CD4-positive, alpha-beta T cell (primary cell): ENCODE data around the gene GPR157. TPM values are rescaled to one million over a fixed set of nuclear protein-coding genes. Genes with fewer than 3 reads are reported as not detected.

Experiments used
- ATAC-seq: fragments of 200-7000 bp; cut with Tn5 transposase; one replicate; pipeline ENCODE4 v1.10.0; 2022; ENCODE audit warnings: mild to moderate bottlenecking; ENCODE audit not compliant: poor library complexity
- CTCF ChIA-PET: fragments of 350-600 bp; sonication (Branson Sonifier 250); formaldehyde crosslinking; loops from one replicate; lab custom pipeline; 2021; ENCODE audit warnings: antibody characterized with exemption, inconsistent platforms; lab: Charles Lee
- POLR2A ChIA-PET: fragments of 350-600 bp; sonication (Branson Sonifier 250); formaldehyde crosslinking; loops from one replicate; lab custom pipeline; 2021; ENCODE audit warnings: antibody characterized with exemption, inconsistent platforms; lab: Charles Lee
- DNase-seq, 14 experiments: peaks; one replicate each; pipeline ENCODE4 v3.0.0-alpha.2; 2013 to 2020; ENCODE audit warnings: mixed read lengths in 2 of 14
- H3K27ac ChIP-seq, 2 donors: one replicate each; pipeline versions ENCODE4 v1.5.1 to v1.7.0; 2013; ENCODE audit warnings: low read length in 2 of 2, low read depth in 1 of 2, mild to moderate bottlenecking in 1 of 2
- H3K27me3 ChIP-seq, 2 experiments: 1 replicate in 1 of 2; 2 replicates in 1 of 2; pipeline versions ENCODE4 v1.6.1 to v1.7.0; 2013; ENCODE audit warnings: low read length in 2 of 2, control low read depth in 1 of 2, mild to moderate bottlenecking in 1 of 2, moderate library complexity in 1 of 2; ENCODE audit not compliant: insufficient read depth in 2 of 2, control insufficient read depth in 1 of 2
- H3K36me3 ChIP-seq: one replicate; pipeline ENCODE4 v1.6.1; 2013; ENCODE audit warnings: low read length, control low read depth; ENCODE audit not compliant: insufficient read depth
- H3K4me1 ChIP-seq: one replicate; pipeline ENCODE4 v1.6.1; 2013; ENCODE audit warnings: low read length, control low read depth; ENCODE audit not compliant: insufficient read depth
- H3K4me3 ChIP-seq: one replicate; pipeline ENCODE4 v1.5.1; 2013; ENCODE audit warnings: mild to moderate bottlenecking, low read length, moderate library complexity
- H3K9me3 ChIP-seq, 2 experiments: 1 replicate in 1 of 2; 2 replicates in 1 of 2; pipeline versions ENCODE4 v1.6.1 to v1.7.0; 2013; ENCODE audit warnings: low read length in 2 of 2, mild to moderate bottlenecking in 2 of 2, control low read depth in 1 of 2, moderate library complexity in 1 of 2; ENCODE audit not compliant: control insufficient read depth in 1 of 2, insufficient read depth in 1 of 2
- H3K27ac Mint-ChIP-seq: one replicate; pipeline ENCODE4 v1.8.0; 2020; ENCODE audit warnings: mixed read lengths
- H3K27me3 Mint-ChIP-seq: one replicate; pipeline ENCODE4 v1.8.0; 2021; ENCODE audit warnings: mixed read lengths
- H3K36me3 Mint-ChIP-seq: one replicate; pipeline ENCODE4 v1.8.0; 2021; ENCODE audit warnings: low read depth, mixed read lengths
- H3K4me1 Mint-ChIP-seq: one replicate; pipeline ENCODE4 v1.8.0; 2021; ENCODE audit warnings: low read depth, mixed read lengths
- H3K4me3 Mint-ChIP-seq: one replicate; pipeline ENCODE4 v1.8.0; 2020; ENCODE audit warnings: mild to moderate bottlenecking, mixed read lengths
- H3K9me3 Mint-ChIP-seq: one replicate; pipeline ENCODE4 v1.8.0; 2020; ENCODE audit warnings: mixed read lengths
- CTCF ChIP-seq: fragments of 200-600 bp; IDR thresholded peaks from one replicate; pipeline ENCODE4 v1.8.0; 2022; ENCODE audit warnings: antibody characterized with exemption, mild to moderate bottlenecking
- intact Hi-C, 2 experiments: fragments of 100-400 bp; cut with DNase I in 1 of 2; cut with micrococcal nuclease in 1 of 2; formaldehyde crosslinking; loops; one replicate each; pipeline versions ENCODE4 v1.15.1 to v1.9.0; 2023 to 2025; cut with DNase I, micrococcal nuclease
- total RNA-seq, 174 experiments: library from RNA in 2 of 174; stranded (reverse) in 2 of 174; gene quantifications; one replicate each; pipeline ENCODE4 v1.2.3 and lab custom pipeline; 2021 to 2026

The GPR157 gene
- total RNA-seq, 2 experiments from 2014 or later, result 2.1 to 5.1 TPM

DNA sequence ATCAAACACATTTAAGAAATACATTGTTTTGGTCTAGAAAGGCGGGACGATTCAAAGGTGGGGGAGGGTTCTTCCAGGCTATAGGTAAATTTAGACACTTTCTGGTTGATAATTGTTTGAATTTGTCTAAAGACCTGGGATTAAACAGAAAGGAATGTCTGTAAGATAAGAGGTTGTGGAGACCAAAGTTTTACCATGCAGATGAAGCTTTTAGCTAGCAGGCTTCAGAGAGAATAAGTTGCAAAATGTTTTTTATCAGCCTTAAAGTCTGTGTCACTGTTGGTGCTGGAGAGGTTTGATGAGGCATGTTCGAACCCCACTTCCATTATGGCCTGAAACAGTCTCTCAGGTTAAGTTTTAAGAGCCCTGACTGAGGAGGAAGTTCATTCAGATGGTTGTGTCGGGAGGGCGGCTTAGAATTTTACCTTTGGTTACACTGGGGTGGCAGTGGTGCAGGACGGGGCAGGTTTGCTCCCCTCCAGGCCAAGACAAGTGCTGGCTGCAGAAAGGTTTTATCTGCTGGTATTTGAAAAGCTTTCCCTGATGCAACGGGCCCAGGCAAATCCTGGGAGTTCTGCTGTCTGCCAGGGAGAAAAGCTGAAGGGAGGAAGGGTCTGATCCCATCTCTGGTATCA lies 43.5 kb downstream of the GPR157 start:
- no peak for DNase-seq
- Histone ChIP-seq H3K27me3 (peaks cover 0 to 2% of the 10 kb centered on the region in 2 experiments), H3K27ac (no peak overlapping the region), H3K4me1 (peaks cover 5% of the 10 kb centered on the region), H3K4me3 (no peak overlapping the region), H3K9me3 (no peaks in the 10 kb centered on the region), H3K36me3 (no peaks in the 10 kb centered on the region)
- no peaks in the 10 kb centered on the region for H3K9me3 Mint-ChIP-seq
- intact Hi-C loops, result no loop called here
- H3K4me3 Mint-ChIP-seq, result no peak overlapping the region
- peaks cover 15% of the 10 kb centered on the region for H3K4me1 Mint-ChIP-seq
- no peak overlapping the region for H3K27ac Mint-ChIP-seq
- ChIA-PET POLR2A (no interaction called here), CTCF (interaction anchor here (0.6 kb wide), 1 partner anchor 29 kb away, joined by 3 read pairs; no protein-coding TSS in a partner anchor)
- H3K27me3 Mint-ChIP-seq, result peaks cover 4% of the 10 kb centered on the region
- ATAC-seq, result no peak
- no peak for TF ChIP-seq CTCF
- H3K36me3 Mint-ChIP-seq, result no peaks in the 10 kb centered on the region

- TF ChIP-seq CTCF, result no peak
- H3K4me3 ChIP-seq, result no peak overlapping the region
- CTCF ChIA-PET, result no interaction called here
- Mint-ChIP-seq H3K4me1 (peaks cover 15% of the 10 kb centered on the region), H3K36me3 (no peaks in the 10 kb centered on the region), H3K27me3 (peaks cover 4% of the 10 kb centered on the region), H3K4me3 (no peak overlapping the region), H3K27ac (no peak overlapping the region), H3K9me3 (no peaks in the 10 kb centered on the region)
- H3K9me3 ChIP-seq, result no peaks in the 10 kb centered on the region
- ATAC-seq (no peak), DNase-seq (no peak)
- H3K27ac ChIP-seq, result no peak overlapping the region
- H3K27me3 ChIP-seq, result peaks cover 0 to 2% of the 10 kb centered on the region in 2 experiments
- no peaks in the 10 kb centered on the region for H3K36me3 ChIP-seq
- POLR2A ChIA-PET, result no interaction called here
- peaks cover 5% of the 10 kb centered on the region for H3K4me1 ChIP-seq
- intact Hi-C loops, result no loop called here
These were observed 44.0 kb downstream of the GPR157 start for GRCh38 chr1:9084906-9085305.

GRCh38 chr1:9081473-9081872 lies 47.4 kb downstream of the GPR157 start:
- DNase-seq, result no peak
- H3K9me3 Mint-ChIP-seq, result no peaks in the 10 kb centered on the region
- H3K4me1 ChIP-seq, result peaks cover 8% of the 10 kb centered on the region
- no peak overlapping the region for H3K4me3 Mint-ChIP-seq
- peaks cover 16% of the 10 kb centered on the region for H3K4me1 Mint-ChIP-seq
- H3K27ac Mint-ChIP-seq, result no peak overlapping the region
- no peak for TF ChIP-seq CTCF
- no peak overlapping the region for H3K27ac ChIP-seq
- H3K4me3 ChIP-seq, result no peak overlapping the region
- peaks cover 16% of the 10 kb centered on the region for H3K27me3 Mint-ChIP-seq
- ChIA-PET CTCF (interaction anchor here (0.7 kb wide), 2 partner anchors 8 to 518 kb away, joined by 3 read pairs; no protein-coding TSS in a partner anchor), POLR2A (no interaction called here)
- no peak for ATAC-seq
- H3K9me3 ChIP-seq, result no peaks in the 10 kb centered on the region
- no peaks in the 10 kb centered on the region for H3K36me3 ChIP-seq
- no peaks in the 10 kb centered on the region for H3K36me3 Mint-ChIP-seq
- H3K27me3 ChIP-seq, result peaks cover 4 to 6% of the 10 kb centered on the region in 2 experiments
- intact Hi-C loops, result no loop called here
